ENCODE results near the gene RPA3.

Gene RPA3

DNA sequence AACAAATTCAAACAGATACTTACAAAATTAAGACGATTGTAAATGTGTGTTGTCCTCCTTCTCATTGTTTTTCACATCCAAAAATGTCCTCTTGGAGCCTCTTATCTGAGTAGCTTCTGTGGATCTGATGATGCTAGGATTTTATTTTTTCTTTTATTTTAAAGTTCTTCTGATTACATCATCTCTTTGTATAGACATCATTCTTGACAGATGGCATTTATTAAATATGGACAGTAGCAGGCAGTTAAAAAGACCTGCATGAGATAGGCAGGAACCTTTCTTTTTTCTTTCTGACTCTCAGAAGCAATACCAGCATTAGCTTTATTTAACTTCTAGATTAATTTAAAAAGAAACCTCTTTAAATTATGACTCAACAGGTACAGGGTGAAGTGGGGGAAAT lies at the start of gene RPA3:
TSS of gene RPA3 (minus strand) at position 116 of the 400 bp plus-strand sequence. CDS start 78,189 bp downstream, outside the sequence.
- no peak for DNase-seq

DNA sequence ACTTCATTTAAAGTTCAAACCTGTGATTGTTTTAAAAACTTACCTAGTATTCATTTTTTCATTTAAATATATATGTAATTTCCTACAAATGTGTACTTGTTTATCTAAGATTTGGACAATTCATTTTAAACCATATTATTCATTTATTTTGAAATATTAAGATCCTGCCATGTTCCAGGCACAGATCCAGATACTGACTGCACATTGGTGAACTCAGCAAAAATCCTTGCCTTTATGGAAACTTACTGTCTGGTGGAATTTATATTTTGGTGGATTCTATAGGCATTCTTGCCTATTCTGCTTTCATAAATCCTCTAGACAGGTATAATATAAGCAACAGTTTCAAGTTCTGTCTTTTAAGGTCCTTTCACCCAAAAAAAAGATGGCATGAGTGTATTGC lies 48.3 kb upstream of the RPA3 start:
- DNase-seq = no peak

DNA sequence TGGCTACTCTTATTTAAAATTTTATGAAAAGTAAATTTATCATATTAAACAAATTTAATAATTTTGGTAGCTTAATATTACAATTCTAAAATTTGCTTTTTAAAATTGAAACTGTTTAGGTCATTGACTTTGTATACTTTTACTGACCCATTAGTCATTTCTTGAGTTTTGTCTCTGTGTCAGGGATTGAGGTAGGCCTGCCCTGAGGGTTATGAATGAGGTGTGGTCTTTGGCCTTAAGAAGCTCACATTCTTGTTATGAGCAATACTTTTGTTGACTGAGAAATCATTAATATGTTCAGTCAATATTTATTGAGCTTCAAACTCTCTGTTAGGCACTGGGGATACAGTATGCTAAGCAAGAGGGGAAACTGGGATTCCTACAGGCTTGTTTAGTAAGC lies 47.0 kb upstream of the RPA3 start:
- no peak for DNase-seq

DNA sequence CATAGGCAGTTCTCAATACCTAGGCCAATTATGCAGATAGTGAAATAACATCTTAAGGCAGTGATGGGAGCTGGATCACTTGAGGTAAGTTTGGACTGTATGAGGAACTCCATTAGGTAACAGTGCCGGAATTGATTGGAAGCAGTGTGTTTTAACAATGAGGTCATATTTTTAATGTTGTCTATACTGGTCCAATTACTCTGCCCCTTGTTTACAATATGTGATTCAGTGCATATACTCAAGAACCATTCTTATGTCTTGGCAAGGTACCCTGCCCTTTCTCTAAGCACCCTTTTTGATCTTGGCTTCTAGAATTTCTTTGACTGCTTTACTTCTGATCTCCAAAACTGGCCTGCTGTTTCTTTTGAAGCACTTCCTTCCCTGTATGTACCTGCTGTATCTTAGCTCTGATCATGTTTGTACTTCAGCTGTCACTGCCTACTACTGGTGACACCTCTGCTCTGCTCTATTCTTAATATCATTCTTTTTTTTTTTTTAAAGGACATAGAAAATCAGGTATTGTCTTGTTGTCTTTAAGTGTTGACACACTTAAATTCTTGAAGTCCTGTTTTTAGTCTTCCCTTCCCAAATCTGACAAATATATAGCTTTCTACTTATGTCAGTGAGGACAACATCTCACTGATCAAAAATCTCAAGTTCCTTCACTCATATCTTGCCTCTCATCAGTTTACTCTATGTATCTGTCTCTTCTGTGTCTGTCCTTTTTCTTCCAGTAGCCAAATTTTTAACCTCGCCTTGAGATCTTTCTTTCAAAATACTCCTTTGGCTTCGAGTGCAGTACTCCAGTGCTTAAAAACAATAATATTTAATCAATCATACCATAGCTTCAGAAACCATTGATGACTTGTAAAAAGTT lies 46.4 kb upstream of the RPA3 start:
- no peak for DNase-seq

DNA sequence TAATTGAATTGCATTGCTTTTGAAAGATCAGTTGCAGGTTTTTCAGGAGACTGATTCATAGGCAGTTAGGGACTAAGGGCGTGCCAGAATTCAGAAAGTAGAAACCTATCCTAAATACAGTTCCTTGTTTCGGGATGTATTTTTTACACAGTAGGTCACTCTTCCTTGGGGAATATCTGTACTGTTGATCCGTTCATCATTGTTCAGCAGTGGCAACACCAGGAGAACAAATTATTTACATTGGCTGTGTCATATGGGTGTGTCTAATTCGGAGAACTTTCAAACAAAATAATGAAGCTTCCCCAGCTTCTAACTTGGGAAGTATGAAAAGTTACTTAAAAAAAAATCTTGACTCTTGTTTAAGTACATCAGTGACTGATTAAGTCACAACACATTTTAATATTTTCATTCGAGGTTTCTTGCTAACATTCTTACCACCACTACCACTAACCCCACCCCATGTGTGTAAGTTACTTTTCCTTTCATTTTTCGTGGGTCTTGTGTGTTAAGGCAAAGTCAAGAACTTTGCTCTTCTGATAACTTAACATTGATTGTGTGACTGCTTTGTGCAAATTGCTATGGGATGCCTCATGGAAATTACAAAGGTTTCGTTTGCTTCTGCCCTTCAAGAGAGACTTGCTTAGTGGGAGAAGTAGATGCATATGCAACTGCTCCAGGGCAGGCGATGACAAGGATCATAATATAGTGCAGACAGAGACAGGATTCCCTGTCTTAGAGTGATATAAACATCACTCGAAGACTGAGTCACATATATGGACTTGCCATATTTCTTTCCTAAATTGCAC lies 43.8 kb upstream of the RPA3 start:
- no peak for DNase-seq

DNA sequence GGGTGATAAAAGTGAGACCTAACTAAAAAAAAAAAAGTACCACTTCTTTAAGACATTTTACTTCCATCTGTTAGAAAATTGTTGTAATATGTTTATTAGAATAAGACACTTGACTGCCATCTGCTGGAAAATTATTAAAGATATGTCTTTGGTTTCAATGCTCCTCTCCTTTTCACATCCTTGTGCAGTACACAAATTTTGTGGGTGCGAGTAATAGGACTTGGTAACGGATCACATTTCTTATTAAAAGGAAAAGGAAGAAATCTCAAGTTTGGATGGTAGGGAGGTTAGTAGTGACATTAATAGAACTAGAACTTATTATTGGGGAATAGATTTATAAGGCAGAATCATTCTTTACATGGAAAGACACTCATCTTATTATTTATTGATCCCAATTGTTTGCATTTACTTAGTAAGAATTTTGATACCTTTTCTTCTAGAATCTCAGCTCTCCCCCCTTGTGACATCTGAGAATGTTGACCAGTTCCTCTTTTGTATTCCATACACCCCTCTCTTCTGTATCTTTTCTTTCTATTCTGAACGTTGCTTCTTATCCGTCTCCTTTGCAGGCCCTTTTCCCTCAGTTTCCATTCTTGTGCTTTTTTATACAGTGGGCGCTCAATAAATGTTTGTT lies 43.0 kb upstream of the RPA3 start:
- DNase-seq = no peak

DNA sequence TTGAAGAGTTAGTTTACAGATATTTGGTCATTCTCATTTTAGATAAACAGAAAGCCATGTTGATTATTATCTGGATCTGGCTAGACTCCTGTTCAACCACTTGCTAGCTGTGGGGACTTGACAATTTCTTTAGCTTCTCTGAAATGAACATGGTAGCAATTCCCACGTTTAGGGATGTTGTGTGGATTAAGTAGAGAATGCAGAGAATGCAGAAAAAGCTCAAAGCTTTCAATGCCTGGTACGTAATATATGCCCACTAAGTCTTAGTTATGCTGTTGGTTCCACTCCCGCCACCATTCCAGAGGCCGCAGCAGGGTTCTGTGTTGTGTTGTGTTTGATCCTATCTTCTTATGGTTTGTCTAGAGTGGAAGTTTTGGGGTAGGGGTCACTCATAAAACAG lies 39.2 kb upstream of the RPA3 start:
- no peak for DNase-seq

DNA sequence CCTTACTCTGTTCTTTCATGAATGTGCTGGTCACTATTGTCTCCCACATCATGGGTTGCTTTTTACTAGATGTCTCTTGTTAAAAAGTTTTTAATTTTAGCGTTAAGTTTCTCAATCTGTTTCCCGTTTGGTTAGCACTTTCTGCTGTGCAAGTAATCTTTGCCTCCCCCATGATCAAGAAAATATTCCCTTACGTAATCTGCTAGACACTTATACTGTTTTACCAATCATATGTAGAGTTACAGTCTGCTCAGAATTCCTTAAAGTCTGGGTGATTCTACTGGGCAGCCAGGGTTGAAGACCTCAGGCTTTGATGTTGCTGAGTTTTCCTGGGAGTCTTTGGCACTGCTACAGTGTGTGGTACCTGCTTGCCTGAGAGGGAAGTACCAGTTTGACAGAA lies 38.2 kb upstream of the RPA3 start:
- no peak for DNase-seq

DNA sequence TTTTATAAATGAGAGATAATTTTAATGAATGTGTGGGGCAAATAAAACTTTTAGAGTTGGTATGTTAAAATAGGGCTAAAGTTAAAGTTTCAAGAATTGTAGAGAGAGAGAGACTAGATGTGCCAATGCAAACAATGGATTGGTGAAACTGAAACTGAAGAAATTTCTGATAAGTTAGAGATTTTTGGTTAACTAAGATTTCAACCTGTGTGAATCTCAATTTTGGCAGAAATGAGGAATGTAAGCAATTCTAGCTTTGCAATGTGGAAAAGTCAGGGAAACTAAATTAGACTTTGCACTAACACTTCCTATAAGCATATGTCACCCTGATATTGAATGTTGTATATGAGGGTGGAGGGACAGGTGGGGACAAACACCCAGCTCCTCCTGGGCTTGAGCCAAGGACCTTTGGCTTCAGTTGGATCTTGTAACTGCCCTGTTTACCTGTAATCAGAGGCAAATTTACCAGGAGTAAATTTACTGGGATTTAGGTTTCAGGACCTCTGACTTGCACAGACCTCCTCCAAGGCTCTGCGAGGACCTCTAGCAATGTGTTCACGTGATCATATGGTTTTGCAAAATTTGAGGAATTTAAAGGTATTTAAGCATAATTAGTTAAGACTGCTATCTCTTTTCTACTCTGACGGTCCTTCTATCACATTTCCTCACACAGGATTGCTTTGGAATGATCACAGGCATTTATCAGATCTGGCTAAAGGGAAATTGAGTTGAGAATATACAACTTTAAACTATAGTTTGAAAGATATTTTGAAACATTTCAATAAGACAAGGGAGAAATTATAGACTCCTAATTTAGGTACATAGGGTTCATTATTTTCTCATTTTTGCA lies 33.1 kb upstream of the RPA3 start:
- DNase-seq = no peak

DNA sequence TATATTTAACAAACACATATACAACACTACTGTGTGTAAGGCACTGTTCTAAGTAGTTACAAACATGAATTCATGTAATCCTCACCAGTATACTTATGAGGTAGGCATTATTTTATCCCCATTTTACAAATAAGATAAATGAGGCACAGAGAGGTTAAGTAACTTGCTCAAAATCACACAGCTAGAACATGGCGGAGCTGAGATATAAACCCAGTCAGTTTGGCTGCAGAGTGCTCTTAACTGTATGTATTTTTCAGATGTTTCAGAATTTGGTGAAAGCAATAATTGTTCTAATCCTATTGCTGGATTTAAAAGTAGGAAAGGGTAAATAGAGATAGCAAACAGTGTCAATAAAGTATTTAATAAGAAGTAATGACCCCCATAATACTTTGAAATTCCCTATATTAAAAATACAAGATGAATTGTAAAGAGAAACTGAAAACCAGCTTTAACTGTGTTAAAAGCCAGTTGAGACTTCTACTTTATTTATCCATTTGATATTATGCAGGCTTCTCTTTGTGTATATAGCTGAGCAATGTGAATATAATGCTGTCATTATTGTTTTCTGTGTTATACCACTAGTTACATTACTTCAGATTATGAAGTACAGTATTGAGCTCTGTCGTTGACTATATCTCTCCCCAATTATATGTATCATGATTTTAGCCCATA lies 32.3 kb upstream of the RPA3 start:
- DNase-seq = no peak

DNA sequence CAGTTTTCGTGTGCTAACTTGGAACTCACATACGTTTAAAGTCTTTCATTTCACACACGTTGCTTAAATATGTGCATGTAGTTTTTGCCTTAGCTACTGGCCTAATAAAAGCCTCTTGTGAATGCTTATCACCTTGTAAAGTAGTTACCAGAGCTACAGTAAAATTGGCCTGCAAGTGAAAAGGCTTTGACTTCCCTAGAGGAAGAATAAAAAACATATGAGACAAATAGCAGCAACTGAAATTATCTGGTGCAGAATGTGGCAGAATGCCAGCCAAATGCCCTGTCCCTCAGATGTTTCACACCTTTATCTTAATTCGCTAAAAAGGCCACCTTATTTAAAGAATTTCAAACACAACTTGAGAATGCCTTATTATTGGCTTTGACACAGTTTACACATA lies 28.1 kb upstream of the RPA3 start:
- DNase-seq = no peak

DNA sequence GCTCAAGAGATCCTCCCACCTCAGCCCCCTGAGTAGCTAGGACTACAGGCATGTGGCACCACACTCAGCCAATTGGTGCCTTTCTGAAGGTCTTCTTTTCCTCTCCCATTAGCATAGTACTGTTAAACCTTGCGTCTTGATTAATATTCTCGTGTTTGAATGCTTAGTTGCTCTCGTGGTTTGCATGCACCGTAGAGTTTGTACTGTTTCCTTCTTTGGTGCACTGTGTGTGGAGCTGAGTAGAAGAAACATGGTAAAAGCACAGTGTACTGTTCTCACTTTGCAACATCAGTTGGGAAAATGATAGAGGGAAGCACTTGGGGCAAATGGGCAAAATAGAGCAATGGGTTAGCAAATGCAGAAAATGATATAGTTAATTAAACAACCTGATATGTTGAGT lies 27.6 kb upstream of the RPA3 start:
- DNase-seq = no peak

DNA sequence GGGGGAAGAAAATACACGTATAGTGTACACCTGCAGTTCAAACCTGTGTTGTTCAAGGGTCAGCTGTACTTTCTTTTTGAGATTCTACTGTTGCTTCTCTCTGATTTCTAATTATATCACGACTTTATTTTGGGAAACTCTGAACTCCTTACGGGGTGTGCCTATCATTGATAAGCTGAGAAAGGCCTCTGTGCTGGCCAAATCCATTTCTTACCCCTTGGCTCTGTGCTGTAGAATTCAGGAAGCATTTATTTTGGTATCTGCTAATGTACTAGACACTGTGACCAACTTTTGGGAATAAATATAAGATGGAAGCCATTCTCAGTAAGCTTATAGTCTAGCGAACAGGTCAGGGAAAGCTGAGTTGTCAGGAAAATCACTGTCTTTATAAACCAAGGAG lies 26.9 kb upstream of the RPA3 start:
- DNase-seq = no peak

DNA sequence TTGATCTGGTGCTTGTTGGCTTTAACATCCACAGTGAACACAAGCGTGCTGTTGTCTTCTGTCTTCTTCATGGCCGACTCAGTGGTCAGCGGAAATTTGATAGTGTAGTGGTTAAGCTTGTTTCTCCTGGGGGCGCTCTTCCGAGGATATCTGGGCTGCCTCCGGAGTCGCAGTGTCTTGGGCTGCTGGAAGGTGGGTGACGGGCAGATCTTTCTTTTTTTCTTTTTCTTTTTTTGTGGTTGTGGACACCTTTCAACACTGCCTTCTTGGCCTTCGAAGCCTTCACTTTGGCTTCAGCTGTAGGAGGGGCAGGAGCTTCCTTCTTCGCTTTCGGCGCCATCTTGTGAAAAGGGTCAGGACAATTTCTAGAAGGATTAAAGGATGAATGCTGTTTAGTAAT lies 23.8 kb upstream of the RPA3 start:
- no peak for DNase-seq

DNA sequence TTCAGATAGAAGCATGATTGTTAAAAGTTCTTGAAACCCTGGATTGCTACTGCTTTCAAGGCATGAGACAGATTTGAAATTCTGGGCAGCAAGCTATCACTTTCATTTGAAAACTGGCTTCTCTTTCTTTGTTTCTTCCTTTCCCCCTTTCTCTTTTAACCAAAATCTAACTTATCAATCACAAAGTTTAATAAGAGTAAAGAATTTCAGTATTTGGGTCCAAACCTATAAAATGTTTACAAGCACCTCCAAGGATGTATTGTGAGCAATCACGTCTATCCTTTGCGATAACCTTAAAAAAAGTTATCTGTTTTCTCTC lies 21.6 kb upstream of the RPA3 start:
- DNase-seq = no peak

DNA sequence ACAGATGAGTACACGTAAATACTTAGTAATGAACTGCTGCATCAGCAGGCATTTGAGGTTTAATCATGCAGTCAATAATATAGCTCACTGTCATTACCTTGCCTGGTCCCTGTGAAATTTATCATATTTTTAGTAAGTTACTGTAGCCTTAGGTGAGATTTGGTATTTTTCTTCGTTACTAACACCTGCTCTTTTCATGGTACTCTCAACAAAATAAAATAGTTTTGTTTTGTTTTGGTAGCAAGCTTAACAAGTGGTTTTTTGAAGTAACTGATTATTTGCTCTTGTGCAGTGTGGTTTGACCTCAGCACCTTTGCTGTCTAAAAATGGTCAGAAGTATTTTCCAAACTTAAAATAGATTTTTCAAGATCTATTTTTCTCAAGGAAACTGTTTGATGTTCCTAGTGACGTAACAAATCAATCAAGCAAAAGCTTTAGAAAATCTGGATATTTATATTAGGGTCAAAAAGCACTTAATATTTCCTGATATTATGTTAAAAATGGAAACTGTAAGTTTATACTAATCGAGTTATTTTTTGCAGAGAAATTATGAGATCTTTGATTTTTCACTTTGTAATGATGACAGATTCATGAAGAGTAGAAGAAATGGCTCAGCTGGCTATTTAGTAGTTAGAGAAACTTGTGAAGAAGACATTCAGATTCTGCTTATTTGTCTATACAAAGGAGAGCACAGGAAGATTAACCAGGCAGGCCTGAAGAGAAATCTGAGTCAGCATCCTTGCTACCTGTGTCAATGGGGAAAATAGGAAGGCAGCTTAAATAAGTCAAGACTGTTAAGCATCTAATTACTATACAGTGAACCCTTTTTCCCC lies 21.0 kb upstream of the RPA3 start:
- DNase-seq = no peak

DNA sequence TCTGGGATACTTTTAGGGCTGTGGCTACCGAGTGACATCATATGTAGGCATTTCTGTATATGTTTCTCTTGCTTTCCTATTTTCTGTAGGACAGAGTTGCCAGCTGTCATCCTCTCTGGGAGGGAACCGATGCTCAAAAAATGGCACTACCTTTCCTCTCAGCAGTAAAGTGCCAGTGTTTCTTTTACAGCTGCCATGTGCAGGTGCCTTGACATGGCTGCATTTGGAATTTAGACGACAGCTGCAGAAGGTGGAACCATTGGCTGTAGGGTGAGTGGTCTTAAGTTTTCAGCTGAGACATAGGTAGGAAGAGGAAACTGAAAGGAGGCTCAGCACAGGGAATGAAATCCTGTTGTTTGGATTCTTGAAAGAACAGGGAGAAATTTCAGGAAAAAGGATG lies 20.2 kb upstream of the RPA3 start:
- no peak for DNase-seq

DNA sequence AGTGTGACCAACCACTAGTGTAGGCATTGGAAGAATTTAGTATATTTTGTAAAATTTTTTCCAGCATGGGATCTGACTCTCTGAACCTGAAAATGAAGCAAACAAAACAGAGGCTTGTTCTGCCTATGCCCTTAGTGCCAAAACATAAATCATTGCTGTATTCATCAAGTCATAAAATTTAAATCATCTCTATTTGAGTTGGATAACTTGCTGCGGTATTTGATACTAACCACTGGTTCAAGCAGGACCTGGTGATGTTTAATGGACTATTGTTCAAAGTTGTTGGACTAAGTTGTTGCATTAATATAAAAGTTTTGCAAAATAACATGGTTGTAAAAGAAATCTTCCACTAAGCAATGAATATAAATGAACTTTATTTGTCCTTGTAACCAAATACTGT lies 19.8 kb upstream of the RPA3 start:
- DNase-seq = no peak

DNA sequence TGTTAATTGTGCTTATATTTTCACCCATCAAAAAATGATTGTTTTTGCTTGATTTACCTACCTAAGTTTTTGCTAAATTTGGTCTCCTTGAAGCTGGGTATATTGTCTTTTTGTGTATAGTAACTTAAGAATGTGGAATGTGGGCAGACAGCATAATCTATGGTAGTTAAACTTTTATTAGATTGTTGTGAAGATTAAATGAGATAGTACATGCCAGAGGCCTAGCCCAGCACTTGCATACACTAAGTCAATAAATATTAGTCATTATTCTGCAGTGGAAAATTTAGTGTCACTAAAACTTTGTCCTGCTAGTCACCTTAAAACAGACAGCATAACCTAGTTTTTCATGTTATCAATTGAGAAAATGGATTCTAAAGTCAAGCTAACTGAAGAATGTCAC lies 19.3 kb upstream of the RPA3 start:
- no peak for DNase-seq

DNA sequence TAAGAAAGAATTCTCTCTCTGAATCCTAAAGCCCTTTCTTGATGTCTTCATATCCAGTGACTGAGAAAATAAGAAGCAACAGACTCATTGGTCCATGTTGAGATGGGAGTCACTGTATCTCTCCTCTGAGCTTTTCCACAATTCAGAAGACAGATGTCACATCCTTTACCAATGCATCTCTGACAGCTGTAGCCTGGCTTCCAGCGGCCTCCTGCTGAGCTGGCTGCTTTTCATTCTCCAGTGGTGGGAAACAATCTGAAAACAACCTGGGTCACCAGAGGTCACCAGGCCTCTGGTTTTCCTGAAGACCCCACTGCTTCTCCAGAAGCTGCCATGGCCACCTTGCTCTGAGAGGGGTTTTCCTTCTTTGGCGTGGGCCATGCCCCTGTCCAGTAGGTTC lies 18.3 kb upstream of the RPA3 start:
- no peak for DNase-seq

DNA sequence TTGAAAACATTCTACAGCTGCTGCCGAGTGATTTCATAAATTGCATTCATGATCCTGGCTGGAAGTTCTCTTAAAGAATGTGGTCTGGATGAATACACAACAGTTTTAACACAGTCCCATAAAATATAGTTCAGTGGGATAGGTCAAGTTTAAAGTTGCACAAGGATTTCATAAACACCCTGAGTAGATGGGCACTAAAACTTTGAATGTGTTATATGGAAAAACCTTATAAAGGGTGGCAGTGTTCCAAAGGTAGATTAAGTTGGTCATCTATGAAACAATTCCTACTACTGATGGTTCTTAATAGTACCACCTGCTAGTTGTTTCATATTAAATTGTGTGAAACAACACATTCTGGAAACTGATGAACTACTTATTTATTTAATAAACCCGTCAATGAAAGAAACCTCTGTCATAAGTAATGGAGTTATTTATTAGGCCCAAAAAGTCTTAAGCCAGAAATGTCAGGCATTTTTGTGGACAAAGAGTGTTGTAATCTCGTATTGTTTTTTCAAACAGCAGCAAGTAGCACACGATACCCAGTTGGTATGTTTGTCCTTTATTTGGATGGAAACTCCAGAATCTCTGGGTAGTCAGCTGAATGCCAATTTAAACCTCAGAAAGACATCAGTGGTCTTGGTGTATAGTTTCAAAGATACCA lies 14.3 kb upstream of the RPA3 start:
- no peak for DNase-seq
